ENCODE results near the gene GLG1.
A peak's percentile ranks its signal among the peaks of the same experiment; 100 is the strongest.

The GLG1 gene

GRCh38 chr16:74472540-74472939, 134.4 kb downstream of the GLG1 start:
- no peak for DNase-seq (ENCODE audit: low read depth)

GRCh38 chr16:74472010-74472409, 134.9 kb downstream of the GLG1 start:
- DNase-seq (ENCODE audit: low read depth): no peak

DNA sequence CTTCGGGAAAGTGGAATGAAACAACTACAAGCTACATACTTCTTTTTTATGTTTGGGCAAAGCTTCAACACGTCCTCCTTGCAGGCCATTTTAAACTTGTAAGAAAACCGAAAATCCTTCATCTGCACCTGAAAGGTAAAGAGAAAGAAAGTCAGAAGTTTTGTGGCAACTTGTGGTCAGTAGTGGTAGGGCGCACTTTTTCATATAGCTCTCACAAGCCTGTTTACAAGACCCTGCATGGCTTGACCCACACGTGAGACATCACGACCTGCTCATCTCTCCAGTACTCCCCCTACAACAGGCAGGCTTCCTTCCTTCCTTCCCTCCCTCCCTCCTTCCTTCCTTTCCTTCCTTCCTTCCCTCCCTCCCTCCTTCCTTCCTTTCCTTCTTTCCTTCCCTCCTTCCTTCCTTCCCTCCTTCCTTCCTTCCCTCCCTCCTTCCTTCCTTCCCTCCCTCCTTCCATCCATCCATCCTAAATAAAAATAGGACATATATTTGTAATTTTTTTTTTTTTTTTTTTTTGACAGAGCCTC, 136.9 kb downstream of the GLG1 start:
- DNase-seq (ENCODE audit: low read depth): no peak

DNA sequence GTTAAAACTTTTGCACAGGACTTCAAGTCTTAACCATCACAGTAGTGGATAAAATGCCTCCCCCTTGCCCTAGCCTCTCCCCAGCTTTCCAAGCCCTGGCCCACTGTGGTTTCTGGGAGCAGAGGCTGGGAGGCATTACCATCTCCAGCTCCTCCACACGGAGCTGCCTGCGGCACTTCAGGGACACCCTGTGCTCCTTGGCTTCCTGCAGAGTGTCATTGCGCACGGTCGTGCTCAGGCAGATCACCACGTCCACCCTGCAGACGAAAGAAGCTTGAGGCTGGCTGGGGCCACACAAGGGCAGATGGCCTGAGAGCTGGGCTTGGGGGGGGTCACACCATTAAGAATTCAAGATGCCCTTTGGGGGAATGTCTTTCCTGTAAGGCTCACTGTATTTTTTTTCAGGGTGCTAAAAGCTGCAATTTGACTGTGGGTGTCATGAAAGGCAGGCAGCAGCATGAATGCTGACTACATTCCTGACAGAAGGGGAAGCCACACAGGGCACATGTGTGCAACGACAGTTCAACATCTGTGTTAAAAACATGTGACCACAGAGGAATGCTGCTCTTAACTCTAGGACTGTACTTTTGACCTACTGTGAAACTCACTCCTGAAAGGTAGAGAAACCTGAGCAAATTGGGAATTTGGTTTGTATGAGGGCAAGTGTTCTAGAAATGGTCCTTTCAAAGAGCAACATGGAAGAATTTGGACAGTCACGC, 137.9 kb downstream of the GLG1 start:
- no peak for DNase-seq (ENCODE audit: low read depth)

DNA sequence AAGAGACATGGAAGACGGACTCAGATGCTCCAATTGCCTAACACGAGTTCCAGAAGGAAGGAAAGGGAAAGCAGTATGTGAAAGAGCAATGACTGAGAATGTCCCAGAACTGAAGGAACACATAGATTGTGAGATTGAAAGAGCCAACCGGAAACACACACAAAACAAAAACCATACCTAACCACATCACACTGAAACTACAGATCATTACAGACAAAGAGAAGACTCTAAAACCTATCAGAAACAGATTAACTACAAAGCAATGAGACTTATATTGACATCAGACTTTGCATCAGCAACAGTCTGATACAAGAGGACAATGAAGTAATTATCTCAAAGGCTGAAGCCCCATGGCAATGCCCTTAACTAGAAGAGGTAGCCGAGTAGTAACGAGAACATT, 140.0 kb downstream of the GLG1 start:
- no peak for DNase-seq (ENCODE audit: low read depth)

GRCh38 chr16:74465851-74466685, 140.8 kb downstream of the GLG1 start:
- DNase-seq (ENCODE audit: low read depth): no peak

GRCh38 chr16:74465281-74465680, 141.6 kb downstream of the GLG1 start:
- DNase-seq (ENCODE audit: low read depth): no peak

DNA sequence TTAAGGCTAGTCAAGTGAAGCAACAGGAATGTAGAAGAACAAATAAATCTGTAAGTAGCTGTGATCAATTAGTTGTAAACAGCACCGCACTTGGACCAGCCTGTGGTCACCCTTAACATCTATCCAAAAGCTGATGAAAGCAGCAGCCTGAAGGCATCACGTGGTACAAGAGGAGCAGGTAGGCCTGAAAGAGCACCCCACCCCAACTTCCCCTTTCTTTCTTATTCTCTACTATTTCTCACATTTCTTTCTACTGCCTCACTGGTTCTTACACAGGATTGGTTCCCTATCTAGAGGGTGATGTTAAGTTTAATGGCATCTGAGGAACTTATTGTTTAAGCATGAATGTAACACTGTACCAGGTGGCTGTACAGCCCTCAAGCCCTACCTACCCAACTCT, 143.0 kb downstream of the GLG1 start:
- no peak for DNase-seq (ENCODE audit: low read depth)

GRCh38 chr16:74462361-74462760, 144.6 kb downstream of the GLG1 start:
- DNase-seq (ENCODE audit: low read depth): no peak

DNA sequence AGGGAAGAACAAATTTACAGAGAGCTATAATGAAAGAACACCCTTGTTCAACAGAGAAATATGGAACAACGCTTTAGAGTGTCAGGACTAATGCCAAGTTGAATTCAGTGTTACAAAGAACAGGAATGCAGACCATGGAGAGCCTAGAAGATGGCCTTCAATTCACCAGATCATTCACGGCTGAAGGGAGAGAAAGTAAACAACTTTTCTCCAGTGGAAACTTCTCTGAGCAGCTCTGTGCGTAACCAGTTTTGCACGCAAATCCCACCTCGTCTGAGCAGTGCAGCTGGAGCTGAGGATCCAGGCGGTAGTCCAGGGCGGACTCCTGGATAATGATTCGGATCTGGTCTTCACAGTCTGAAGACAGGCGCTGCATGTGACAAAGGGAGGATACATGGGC, 145.1 kb downstream of the GLG1 start:
- DNase-seq (ENCODE audit: low read depth): no peak

DNA sequence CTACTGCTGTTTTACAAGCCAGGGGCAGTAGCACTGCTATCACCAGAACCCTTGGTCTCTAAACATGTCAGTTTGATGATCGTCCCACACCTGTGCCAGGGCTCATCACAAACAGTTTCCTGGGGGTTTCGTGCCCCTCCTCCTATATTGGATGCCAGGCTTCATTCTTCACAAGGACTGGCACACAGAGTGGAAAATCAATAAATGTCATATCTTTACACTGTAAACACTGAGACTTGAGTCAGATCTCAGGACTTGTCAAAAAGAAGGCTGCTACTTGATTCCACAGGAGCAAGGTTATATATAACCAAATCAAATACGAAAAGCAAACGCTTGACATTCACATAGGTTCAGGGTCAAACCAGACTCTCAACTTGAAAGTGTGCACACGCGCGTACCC, 146.4 kb downstream of the GLG1 start:
- DNase-seq (ENCODE audit: low read depth): no peak

DNA sequence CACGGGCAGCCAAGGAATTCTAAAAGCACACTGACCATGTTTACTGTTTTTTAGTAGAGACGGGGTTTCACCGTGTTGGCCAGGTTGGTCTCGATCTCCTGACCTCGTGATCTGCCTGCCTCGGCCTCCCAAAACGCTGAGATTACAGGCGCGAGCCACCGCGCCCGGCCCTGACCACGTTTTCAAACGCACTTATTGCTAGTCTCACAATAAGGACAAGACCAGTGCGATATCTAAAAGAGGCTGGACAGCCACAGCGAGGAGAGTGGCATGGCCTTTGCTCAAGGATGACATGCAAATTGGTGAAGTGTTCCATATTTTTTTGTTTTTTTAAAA, 150.7 kb downstream of the GLG1 start:
- DNase-seq (ENCODE audit: low read depth): no peak

- DNase-seq (ENCODE audit: low read depth): no peak
Measured at GRCh38 chr16:74455619-74456289, 151.2 kb downstream of the GLG1 start.

GRCh38 chr16:74455213-74455612, 151.7 kb downstream of the GLG1 start:
- no peak for DNase-seq (ENCODE audit: low read depth)

- DNase-seq (ENCODE audit: low read depth): no peak
Measured at GRCh38 chr16:74451951-74452758, 154.8 kb downstream of the GLG1 start.

DNA sequence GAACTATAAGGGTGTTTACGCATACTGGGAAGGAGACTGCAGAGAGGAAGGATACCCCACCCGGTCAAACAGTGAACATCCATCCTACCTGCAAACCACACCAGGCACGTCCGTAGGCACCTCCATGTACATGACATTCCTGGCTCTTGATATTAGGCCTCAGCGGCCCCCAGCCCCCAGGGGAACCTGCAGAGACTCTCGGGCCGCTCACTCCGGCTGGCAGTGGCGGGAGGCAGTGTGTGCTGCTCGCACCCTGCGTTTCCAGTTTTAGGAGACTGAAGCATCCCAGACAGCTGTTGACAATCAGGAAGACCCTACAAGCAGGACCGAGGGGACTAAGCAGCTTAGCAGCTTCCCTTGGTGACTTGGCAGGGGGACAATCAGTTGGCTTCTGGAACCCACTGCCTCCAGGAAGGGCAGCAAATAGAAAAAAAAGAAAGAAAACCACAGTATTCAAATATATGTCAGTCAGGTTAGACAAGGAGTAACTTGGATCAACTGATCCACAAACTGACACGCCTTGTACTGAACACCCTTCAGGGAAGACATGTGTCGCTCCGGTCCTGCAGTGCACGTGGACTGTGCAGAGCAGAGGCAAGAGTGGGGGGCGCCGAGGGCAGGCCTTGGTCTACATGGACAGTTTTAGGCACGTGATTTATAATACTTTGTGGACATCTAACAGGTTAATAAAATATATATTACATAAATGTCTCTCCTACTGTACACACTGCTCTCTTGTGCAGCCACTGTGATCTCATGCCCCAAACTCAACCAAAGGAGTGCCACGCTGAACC, 155.8 kb downstream of the GLG1 start:
- no peak for DNase-seq (ENCODE audit: low read depth)

GRCh38 chr16:74450236-74450635, 156.7 kb downstream of the GLG1 start:
- no peak for DNase-seq (ENCODE audit: low read depth)

DNA sequence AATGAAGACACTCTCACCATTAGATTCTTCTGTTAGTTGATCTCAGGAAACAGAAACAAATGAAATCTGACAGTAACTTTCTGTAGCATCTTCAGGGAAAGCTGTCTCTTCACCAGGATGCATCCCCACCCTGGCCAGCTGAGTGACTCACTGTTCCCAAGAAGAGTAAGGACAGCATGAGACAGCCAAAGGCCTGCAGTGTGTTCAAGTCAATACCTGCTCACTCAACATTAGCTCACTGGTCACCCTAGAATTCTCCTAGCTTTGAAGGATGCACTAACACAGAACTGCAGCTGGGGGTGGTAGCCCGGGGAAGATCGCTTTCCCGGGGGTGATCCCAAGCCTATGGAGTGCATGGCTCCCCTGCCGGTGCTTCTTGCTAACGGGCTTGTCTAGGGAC, 157.4 kb downstream of the GLG1 start:
- DNase-seq (ENCODE audit: low read depth): no peak

GRCh38 chr16:74448990-74449389, 157.9 kb downstream of the GLG1 start:
- DNase-seq (ENCODE audit: low read depth): peak; percentile 87

GRCh38 chr16:74447578-74447977, 159.3 kb downstream of the GLG1 start:
- no peak for DNase-seq (ENCODE audit: low read depth)

DNA sequence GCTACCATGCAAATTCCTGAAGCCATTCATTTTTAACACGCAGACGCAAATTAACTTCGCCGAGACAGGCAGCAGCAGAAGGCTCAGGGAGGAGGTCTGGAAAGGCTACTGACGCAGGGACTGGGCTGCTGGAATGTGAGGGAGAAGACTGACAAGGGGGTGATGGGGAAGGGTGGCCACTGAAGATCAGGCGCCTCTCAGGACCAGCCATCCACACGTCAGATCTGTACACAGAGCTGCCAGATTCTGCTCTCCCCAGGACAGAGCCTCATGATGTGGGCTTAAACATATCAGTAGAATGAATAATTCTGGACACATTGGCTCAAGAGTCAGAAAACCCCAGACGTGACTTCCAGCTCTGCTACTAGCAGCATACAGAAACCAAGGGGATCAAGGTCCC, 160.0 kb downstream of the GLG1 start:
- no peak for DNase-seq (ENCODE audit: low read depth)
